Liver (tissue), 9 donors: Measurements from ENCODE around the gene ANKZF1. TPM values are rescaled to one million over a fixed set of nuclear protein-coding genes. Genes with fewer than 3 reads are reported as not detected.

Experiments
- DNase-seq: peaks from one replicate; pipeline ENCODE4 v3.0.0-alpha.2; 2017; ENCODE audit warnings: low spot score
- H3K27ac ChIP-seq, 2 donors: one replicate each; pipeline ENCODE4 v1.7.0; 2013; ENCODE audit warnings: inconsistent platforms in 2 of 2, low read length in 2 of 2, control low read depth in 1 of 2, low read depth in 1 of 2, mild to moderate bottlenecking in 1 of 2
- H3K27me3 ChIP-seq, 4 donors: one replicate each; pipeline versions ENCODE4 v1.6.1 to v1.7.0; 2013; ENCODE audit warnings: low read length in 3 of 4, inconsistent platforms in 1 of 4, mild to moderate bottlenecking in 1 of 4, moderate library complexity in 1 of 4; ENCODE audit not compliant: control insufficient read depth in 4 of 4, insufficient read depth in 4 of 4
- H3K36me3 ChIP-seq, 4 donors: one replicate each; pipeline versions ENCODE4 v1.6.1 to v1.7.0; 2013; ENCODE audit warnings: low read length in 3 of 4, mild to moderate bottlenecking in 3 of 4, low read depth in 1 of 4, moderate library complexity in 1 of 4; ENCODE audit not compliant: control insufficient read depth in 4 of 4, insufficient read depth in 3 of 4
- H3K4me1 ChIP-seq, 4 donors: one replicate each; pipeline versions ENCODE4 v1.6.1 to v1.7.0; 2013; ENCODE audit warnings: low read length in 3 of 4, mild to moderate bottlenecking in 3 of 4, moderate library complexity in 1 of 4; ENCODE audit not compliant: control insufficient read depth in 4 of 4, insufficient read depth in 4 of 4
- H3K4me3 ChIP-seq, 3 donors: one replicate each; pipeline versions ENCODE4 v1.6.1 to v1.7.0; 2013; ENCODE audit warnings: low read length in 3 of 3, control low read depth in 1 of 3, low read depth in 1 of 3, mild to moderate bottlenecking in 1 of 3
- H3K9ac ChIP-seq, 2 donors: one replicate each; pipeline ENCODE4 v1.7.0; 2013; ENCODE audit warnings: low read length in 2 of 2, mild to moderate bottlenecking in 2 of 2, moderate library complexity in 2 of 2, control low read depth in 1 of 2, low read depth in 1 of 2
- H3K9me3 ChIP-seq, 4 donors: one replicate each; pipeline versions ENCODE4 v1.6.1 to v1.7.0; 2013; ENCODE audit warnings: low read length in 3 of 4; ENCODE audit not compliant: control insufficient read depth in 4 of 4
- EGR1 ChIP-seq, 2 donors: IDR thresholded peaks; 2 replicates each; pipeline ENCODE4 v1.6.1; 2016 to 2018; ENCODE audit warnings: antibody characterized with exemption in 2 of 2, low read depth in 2 of 2
- FOXA1 ChIP-seq: IDR thresholded peaks from 2 replicates; pipeline ENCODE4 v1.6.1; 2016; ENCODE audit warnings: antibody characterized with exemption
- FOXA2 ChIP-seq: IDR thresholded peaks from 2 replicates; pipeline ENCODE4 v1.6.1; 2016; ENCODE audit warnings: antibody characterized with exemption
- GABPA ChIP-seq, 2 donors: IDR thresholded peaks in 1 of 2; conservative IDR thresholded peaks in 1 of 2; 2 replicates each; pipeline ENCODE4 v1.6.1; 2016; ENCODE audit warnings: antibody characterized with exemption in 2 of 2, mild to moderate bottlenecking in 1 of 2, moderate library complexity in 1 of 2
- HNF4A ChIP-seq, 2 donors: conservative IDR thresholded peaks; 2 replicates each; pipeline ENCODE4 v1.6.1; 2016; ENCODE audit warnings: antibody characterized with exemption in 2 of 2, mild to moderate bottlenecking in 2 of 2
- HNF4G ChIP-seq: IDR thresholded peaks from 2 replicates; pipeline ENCODE4 v1.6.1; 2016; ENCODE audit warnings: antibody characterized with exemption
- JUND ChIP-seq, 2 donors: IDR thresholded peaks; 2 replicates each; pipeline ENCODE4 v1.6.1; 2016; ENCODE audit warnings: antibody characterized with exemption in 2 of 2
- NR2F2 ChIP-seq: IDR thresholded peaks from 2 replicates; pipeline ENCODE4 v1.6.1; 2016; ENCODE audit warnings: antibody characterized with exemption
- RAD21 ChIP-seq, 2 donors: IDR thresholded peaks; 2 replicates each; pipeline ENCODE4 v1.6.1; 2016; ENCODE audit warnings: antibody characterized with exemption in 2 of 2, mild to moderate bottlenecking in 2 of 2
- RXRA ChIP-seq, 2 donors: IDR thresholded peaks; 2 replicates each; pipeline ENCODE4 v1.6.1; 2017 to 2018; ENCODE audit warnings: antibody characterized with exemption in 2 of 2, mild to moderate bottlenecking in 1 of 2
- SP1 ChIP-seq: IDR thresholded peaks from 2 replicates; pipeline ENCODE4 v1.6.1; 2018; ENCODE audit warnings: antibody characterized with exemption, mild to moderate bottlenecking
- TAF1 ChIP-seq: conservative IDR thresholded peaks from 2 replicates; pipeline ENCODE4 v1.6.1; 2016; ENCODE audit warnings: antibody characterized with exemption, mild to moderate bottlenecking
- YY1 ChIP-seq: IDR thresholded peaks from 2 replicates; pipeline ENCODE4 v1.6.1; 2016; ENCODE audit warnings: antibody characterized with exemption, mild to moderate bottlenecking
- WGBS: extraction: QIAGEN DNeasy Blood & Tissue Kit; methylation state at CpG from one replicate; pipeline ENCODE4 v1.1.7; 2013; 5-methylcytosine and 5-hydroxymethylcytosine counted together
- polyA plus RNA-seq, 2 donors: library from polyadenylated mRNA; stranded (reverse) in 1 of 2; unstranded in 1 of 2; fragments of 200-250 nt in 1 of 2; fragments of >200 nt in 1 of 2; fragmentation: Nextera tagmentation in 1 of 2; extraction: Ambion mirVana in 1 of 2; gene quantifications; one replicate each; pipeline versions ENCODE4 v1.2.1 to v1.2.3, GENCODE V29; 2013 to 2015
- total RNA-seq, 2 donors: library from RNA; depleted of rRNA; stranded (reverse); fragments of >200 nt; gene quantifications; one replicate each; pipeline ENCODE4 v1.2.3, GENCODE V29; 2014
- TF ChIP-seq, protein P1 (sequence below): IDR thresholded peaks from 2 replicates; pipeline ENCODE4 v1.6.1; 2016; ENCODE audit warnings: antibody characterized with exemption
- TF ChIP-seq, protein P2 (sequence below): fragments of 150-350 bp; IDR thresholded peaks from 2 replicates; pipeline ENCODE4 v1.5.1; 2017; ENCODE audit warnings: improper control_type of control experiment, low read depth, low read length; ENCODE audit not compliant: missing input control
- TF ChIP-seq, protein P3 (sequence below): IDR thresholded peaks from 2 replicates; pipeline ENCODE4 v1.6.1; 2016; ENCODE audit warnings: antibody characterized with exemption
- TF ChIP-seq, protein P4 (sequence below): IDR thresholded peaks from 2 replicates; pipeline ENCODE4 v1.6.1; 2016; ENCODE audit warnings: antibody characterized with exemption
- TF ChIP-seq, protein P5 (sequence below): IDR thresholded peaks from 2 replicates; pipeline ENCODE4 v1.6.1; 2016; ENCODE audit warnings: antibody characterized with exemption, mild to moderate bottlenecking
- donor health status: healthy.
- donor health status: healthy.
- donor health status: healthy.
- donor health status: healthy.
- donor health status: healthy.

Gene ANKZF1
- total and polyA plus RNA-seq, 4 donors: 9.0 to 30.6 (median 20.5) TPM

DNA sequence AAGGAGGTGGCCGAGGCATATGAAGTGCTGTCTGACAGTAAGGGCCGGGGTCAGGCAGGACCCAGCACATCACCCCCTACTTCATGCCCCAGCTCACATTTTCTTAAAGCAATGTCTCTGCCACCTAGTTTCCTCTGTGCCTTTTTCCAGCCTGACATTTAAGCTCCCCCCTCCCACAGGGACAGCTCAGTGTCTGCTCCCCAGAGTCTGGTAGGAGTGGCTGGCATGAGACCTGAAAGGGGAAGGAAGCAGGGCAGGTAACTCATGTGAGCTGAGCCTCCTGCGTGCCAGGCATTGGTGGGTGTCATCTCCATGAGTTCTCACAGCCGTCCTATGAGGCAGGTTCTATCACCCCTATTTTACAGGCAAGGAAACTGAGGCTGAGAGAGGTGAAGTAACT, 51.0 kb downstream of the ANKZF1 start:
- no peak overlapping the region for H3K9ac ChIP-seq
- no peaks in the 10 kb centered on the region for H3K9me3 ChIP-seq
- no peak for DNase-seq
- H3K4me1 ChIP-seq: peaks cover 7 to 24% (median 14%) of the 10 kb centered on the region in 4 donors
- no peak for TF ChIP-seq JUND (IDR thresholded peaks at IDR 0.05)
- TF ChIP-seq RAD21 (IDR thresholded peaks at IDR 0.05): no peak
- no peak for TF ChIP-seq HNF4A (conservative IDR thresholded peaks at IDR 0.05)
- TF ChIP-seq, protein P1, sequence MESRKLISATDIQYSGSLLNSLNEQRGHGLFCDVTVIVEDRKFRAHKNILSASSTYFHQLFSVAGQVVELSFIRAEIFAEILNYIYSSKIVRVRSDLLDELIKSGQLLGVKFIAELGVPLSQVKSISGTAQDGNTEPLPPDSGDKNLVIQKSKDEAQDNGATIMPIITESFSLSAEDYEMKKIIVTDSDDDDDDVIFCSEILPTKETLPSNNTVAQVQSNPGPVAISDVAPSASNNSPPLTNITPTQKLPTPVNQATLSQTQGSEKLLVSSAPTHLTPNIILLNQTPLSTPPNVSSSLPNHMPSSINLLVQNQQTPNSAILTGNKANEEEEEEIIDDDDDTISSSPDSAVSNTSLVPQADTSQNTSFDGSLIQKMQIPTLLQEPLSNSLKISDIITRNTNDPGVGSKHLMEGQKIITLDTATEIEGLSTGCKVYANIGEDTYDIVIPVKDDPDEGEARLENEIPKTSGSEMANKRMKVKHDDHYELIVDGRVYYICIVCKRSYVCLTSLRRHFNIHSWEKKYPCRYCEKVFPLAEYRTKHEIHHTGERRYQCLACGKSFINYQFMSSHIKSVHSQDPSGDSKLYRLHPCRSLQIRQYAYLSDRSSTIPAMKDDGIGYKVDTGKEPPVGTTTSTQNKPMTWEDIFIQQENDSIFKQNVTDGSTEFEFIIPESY: no peak
- TF ChIP-seq FOXA1: no peak
- TF ChIP-seq YY1: no peak
- TF ChIP-seq, protein P2, sequence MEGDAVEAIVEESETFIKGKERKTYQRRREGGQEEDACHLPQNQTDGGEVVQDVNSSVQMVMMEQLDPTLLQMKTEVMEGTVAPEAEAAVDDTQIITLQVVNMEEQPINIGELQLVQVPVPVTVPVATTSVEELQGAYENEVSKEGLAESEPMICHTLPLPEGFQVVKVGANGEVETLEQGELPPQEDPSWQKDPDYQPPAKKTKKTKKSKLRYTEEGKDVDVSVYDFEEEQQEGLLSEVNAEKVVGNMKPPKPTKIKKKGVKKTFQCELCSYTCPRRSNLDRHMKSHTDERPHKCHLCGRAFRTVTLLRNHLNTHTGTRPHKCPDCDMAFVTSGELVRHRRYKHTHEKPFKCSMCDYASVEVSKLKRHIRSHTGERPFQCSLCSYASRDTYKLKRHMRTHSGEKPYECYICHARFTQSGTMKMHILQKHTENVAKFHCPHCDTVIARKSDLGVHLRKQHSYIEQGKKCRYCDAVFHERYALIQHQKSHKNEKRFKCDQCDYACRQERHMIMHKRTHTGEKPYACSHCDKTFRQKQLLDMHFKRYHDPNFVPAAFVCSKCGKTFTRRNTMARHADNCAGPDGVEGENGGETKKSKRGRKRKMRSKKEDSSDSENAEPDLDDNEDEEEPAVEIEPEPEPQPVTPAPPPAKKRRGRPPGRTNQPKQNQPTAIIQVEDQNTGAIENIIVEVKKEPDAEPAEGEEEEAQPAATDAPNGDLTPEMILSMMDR: no peak
- TF ChIP-seq HNF4G: no peak
- TF ChIP-seq, protein P3, sequence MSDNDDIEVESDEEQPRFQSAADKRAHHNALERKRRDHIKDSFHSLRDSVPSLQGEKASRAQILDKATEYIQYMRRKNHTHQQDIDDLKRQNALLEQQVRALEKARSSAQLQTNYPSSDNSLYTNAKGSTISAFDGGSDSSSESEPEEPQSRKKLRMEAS: no peak
- TF ChIP-seq, protein P4, sequence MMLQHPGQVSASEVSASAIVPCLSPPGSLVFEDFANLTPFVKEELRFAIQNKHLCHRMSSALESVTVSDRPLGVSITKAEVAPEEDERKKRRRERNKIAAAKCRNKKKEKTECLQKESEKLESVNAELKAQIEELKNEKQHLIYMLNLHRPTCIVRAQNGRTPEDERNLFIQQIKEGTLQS: no peak
- TF ChIP-seq, protein P5, sequence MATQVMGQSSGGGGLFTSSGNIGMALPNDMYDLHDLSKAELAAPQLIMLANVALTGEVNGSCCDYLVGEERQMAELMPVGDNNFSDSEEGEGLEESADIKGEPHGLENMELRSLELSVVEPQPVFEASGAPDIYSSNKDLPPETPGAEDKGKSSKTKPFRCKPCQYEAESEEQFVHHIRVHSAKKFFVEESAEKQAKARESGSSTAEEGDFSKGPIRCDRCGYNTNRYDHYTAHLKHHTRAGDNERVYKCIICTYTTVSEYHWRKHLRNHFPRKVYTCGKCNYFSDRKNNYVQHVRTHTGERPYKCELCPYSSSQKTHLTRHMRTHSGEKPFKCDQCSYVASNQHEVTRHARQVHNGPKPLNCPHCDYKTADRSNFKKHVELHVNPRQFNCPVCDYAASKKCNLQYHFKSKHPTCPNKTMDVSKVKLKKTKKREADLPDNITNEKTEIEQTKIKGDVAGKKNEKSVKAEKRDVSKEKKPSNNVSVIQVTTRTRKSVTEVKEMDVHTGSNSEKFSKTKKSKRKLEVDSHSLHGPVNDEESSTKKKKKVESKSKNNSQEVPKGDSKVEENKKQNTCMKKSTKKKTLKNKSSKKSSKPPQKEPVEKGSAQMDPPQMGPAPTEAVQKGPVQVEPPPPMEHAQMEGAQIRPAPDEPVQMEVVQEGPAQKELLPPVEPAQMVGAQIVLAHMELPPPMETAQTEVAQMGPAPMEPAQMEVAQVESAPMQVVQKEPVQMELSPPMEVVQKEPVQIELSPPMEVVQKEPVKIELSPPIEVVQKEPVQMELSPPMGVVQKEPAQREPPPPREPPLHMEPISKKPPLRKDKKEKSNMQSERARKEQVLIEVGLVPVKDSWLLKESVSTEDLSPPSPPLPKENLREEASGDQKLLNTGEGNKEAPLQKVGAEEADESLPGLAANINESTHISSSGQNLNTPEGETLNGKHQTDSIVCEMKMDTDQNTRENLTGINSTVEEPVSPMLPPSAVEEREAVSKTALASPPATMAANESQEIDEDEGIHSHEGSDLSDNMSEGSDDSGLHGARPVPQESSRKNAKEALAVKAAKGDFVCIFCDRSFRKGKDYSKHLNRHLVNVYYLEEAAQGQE: no peak
- TF ChIP-seq RXRA (IDR thresholded peaks at IDR 0.05): no peak
- TF ChIP-seq TAF1: no peak
- TF ChIP-seq GABPA (IDR thresholded peaks at IDR 0.05 in 1 of 2, conservative IDR thresholded peaks at IDR 0.05 in 1 of 2): no peak
- no peak for TF ChIP-seq NR2F2
- no peak for TF ChIP-seq EGR1 (IDR thresholded peaks at IDR 0.05; ENCODE audit: low read depth in 2 of 2)
- no peak for TF ChIP-seq FOXA2
- TF ChIP-seq SP1: no peak
- H3K4me3 ChIP-seq: no peak overlapping the region
- no peaks in the 10 kb centered on the region for H3K27me3 ChIP-seq
- peaks cover 8 to 44% (median 36%) of the 10 kb centered on the region in 4 donors for H3K36me3 ChIP-seq
- WGBS: 99% methylated on average over 4 of the region's 4 CpGs
- H3K27ac ChIP-seq: no peak overlapping the region
